ENCODE measurements around the gene AMY2B.

GRCh38 chr1:103576065-103576464, 4.7 kb downstream of the AMY2B start:
- TF ChIP-seq POLR2AphosphoS5 (IDR thresholded peaks at IDR 0.05; ENCODE audit: low read depth, low read length) (no peak), POLR2A (IDR thresholded peaks at IDR 0.05; ENCODE audit: low read depth, low read length) (no peak)
